GM12801 (cell line): ENCODE data around the gene FTCD.

Experiments
- CTCF ChIP-seq: IDR thresholded peaks from one replicate; pipeline ENCODE4 v1.5.1; 2011; ENCODE audit warnings: control low read depth; ENCODE audit not compliant: insufficient read length; ENCODE audit errors: extremely low read depth

FTCD gene

GRCh38 chr21:46128933-46129571 is 26.3 kb downstream of the FTCD start:
- no peak for TF ChIP-seq CTCF

GRCh38 chr21:46128106-46128932 is 27.1 kb downstream of the FTCD start:
- TF ChIP-seq CTCF = no peak

DNA sequence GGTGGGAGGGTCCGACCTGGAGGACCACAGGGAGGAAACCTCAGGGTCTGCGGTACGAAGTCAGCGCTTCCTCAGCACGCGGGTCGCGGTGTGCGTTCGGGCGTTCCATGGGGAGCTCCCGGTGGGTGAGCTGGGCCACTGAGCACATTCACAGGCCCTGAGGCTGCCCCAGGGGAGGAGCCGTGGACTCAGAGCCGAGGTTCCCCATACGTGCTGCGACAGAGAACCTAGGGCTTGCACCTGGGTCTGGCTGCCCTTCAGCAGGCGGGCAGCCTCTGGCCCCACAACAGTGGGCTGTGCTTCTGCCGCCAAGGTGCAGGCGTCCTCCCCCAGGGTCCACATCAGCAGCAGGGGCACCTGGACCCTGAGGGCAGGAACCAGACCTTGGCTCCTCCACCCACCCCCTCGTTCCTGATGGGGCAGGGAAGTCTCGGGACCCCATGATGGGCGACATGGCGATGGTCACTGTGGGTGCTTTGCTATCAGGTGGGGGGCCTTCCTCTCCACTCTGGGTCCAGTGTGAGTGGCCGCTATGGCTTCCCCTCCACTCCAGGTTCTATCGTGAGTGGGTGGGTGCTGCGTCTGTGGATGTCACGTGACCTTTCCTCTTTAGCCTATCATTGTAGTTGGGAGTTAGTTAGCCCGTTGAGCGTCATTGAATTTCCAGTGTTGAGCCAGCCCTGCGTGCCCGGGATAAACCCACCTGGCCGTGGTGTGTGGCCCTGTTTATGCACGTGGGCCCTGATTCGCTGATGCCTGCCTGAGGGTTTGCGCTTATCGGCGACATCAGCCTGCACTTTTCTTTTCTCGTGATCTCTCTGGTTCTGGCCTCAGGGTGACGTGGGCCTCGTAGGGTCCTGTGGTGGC is 27.9 kb downstream of the FTCD start:
- TF ChIP-seq CTCF = no peak

- TF ChIP-seq CTCF = no peak
Observed at GRCh38 chr21:46126309-46127238, 28.8 kb downstream of the FTCD start.

DNA sequence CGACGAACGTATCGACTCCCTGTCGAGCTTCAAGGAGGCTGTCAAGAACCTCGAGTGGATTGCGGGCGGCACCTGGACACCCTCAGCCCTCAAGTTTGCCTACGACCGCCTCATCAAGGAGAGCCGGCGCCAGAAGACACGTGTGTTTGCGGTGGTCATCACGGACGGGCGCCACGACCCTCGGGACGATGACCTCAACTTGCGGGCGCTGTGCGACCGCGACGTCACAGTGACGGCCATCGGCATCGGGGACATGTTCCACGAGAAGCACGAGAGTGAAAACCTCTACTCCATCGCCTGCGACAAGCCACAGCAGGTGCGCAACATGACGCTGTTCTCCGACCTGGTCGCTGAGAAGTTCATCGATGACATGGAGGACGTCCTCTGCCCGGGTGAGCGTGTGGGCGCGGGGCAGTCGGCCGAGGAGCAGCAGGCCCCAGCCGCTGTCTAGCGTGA is 29.5 kb downstream of the FTCD start:
- TF ChIP-seq CTCF = no peak

- no peak for TF ChIP-seq CTCF
Observed at GRCh38 chr21:46124926-46125845, 30.2 kb downstream of the FTCD start.
